Lung (tissue), 12 donors: ENCODE measurements around the gene CLPTM1L. TPM values are rescaled to one million over a fixed set of nuclear protein-coding genes. Genes with fewer than 3 reads are reported as not detected.

Experiments used
- ATAC-seq: fragments of 200-7000 bp; cut with Tn5 transposase; one replicate; pipeline ENCODE4 v1.9.1; 2020; ENCODE audit warnings: moderate number of reproducible peaks; ENCODE audit not compliant: insufficient read depth, low FRiP score
- DNase-seq, 3 donors: peaks; one replicate each; pipeline ENCODE4 v3.0.0-alpha.2; 2013 to 2017
- H3K27ac ChIP-seq, 2 donors: one replicate each; pipeline ENCODE4 v1.5.1; 2013; ENCODE audit warnings: mild to moderate bottlenecking in 2 of 2, moderate library complexity in 2 of 2, control low read depth in 1 of 2, inconsistent platforms in 1 of 2, low read depth in 1 of 2, low read length in 1 of 2
- H3K27me3 ChIP-seq, 3 donors: one replicate each; pipeline ENCODE4 v1.5.1; 2013; ENCODE audit warnings: low read length in 2 of 3; ENCODE audit not compliant: control insufficient read depth in 3 of 3, insufficient read depth in 3 of 3
- H3K36me3 ChIP-seq, 4 donors: one replicate each; pipeline ENCODE4 v1.5.1; 2013; ENCODE audit warnings: low read length in 4 of 4, mild to moderate bottlenecking in 1 of 4, moderate library complexity in 1 of 4; ENCODE audit not compliant: control insufficient read depth in 4 of 4, insufficient read depth in 4 of 4
- H3K4me1 ChIP-seq, 5 donors: one replicate each; pipeline ENCODE4 v1.5.1; 2013; ENCODE audit warnings: low read length in 5 of 5, mild to moderate bottlenecking in 2 of 5, moderate library complexity in 1 of 5; ENCODE audit not compliant: control insufficient read depth in 5 of 5, insufficient read depth in 5 of 5
- H3K4me3 ChIP-seq: one replicate; pipeline ENCODE4 v1.5.1; 2013; ENCODE audit warnings: mild to moderate bottlenecking, control low read depth, moderate library complexity
- H3K9ac ChIP-seq, 2 donors: one replicate each; pipeline ENCODE4 v1.5.1; 2013; ENCODE audit warnings: low read length in 2 of 2, control low read depth in 1 of 2; ENCODE audit not compliant: insufficient read depth in 1 of 2
- H3K9me3 ChIP-seq, 4 donors: one replicate each; pipeline ENCODE4 v1.5.1; 2013; ENCODE audit warnings: low read length in 3 of 4, mild to moderate bottlenecking in 1 of 4, moderate library complexity in 1 of 4; ENCODE audit not compliant: control insufficient read depth in 4 of 4, insufficient read depth in 3 of 4
- WGBS, 2 donors: extraction: QIAGEN DNeasy Blood & Tissue Kit; methylation state at CpG; one replicate each; pipeline ENCODE4 v1.1.7; 2013; 5-methylcytosine and 5-hydroxymethylcytosine counted together
- polyA plus RNA-seq, 2 donors: library from polyadenylated mRNA; stranded (reverse); fragments of 200-250 nt; gene quantifications; one replicate each; pipeline ENCODE4 v1.2.1, GENCODE V29; 2013
- total RNA-seq, 2 donors: library from RNA; depleted of rRNA in 1 of 2; stranded (reverse); fragments of >200 nt in 1 of 2; gene quantifications; one replicate each; pipeline ENCODE4 v1.2.1, GENCODE V29; 2014 to 2021
- TF ChIP-seq, protein P1 (sequence below): IDR thresholded peaks from 2 replicates; pipeline ENCODE4 v1.5.1; 2012; ENCODE audit warnings: mild to moderate bottlenecking; ENCODE audit errors: control extremely low read depth, extremely low read depth
- donor health status: control.
- donor health status: control.
- donor health status: Bipolar disorder and iron deficiency.
- donor health status: healthy.
- donor health status: DM: yes; HTN: yes; CAD: no.

The CLPTM1L gene
- total and polyA plus RNA-seq, 4 donors = 79.0 to 153 (median 144) TPM

DNA sequence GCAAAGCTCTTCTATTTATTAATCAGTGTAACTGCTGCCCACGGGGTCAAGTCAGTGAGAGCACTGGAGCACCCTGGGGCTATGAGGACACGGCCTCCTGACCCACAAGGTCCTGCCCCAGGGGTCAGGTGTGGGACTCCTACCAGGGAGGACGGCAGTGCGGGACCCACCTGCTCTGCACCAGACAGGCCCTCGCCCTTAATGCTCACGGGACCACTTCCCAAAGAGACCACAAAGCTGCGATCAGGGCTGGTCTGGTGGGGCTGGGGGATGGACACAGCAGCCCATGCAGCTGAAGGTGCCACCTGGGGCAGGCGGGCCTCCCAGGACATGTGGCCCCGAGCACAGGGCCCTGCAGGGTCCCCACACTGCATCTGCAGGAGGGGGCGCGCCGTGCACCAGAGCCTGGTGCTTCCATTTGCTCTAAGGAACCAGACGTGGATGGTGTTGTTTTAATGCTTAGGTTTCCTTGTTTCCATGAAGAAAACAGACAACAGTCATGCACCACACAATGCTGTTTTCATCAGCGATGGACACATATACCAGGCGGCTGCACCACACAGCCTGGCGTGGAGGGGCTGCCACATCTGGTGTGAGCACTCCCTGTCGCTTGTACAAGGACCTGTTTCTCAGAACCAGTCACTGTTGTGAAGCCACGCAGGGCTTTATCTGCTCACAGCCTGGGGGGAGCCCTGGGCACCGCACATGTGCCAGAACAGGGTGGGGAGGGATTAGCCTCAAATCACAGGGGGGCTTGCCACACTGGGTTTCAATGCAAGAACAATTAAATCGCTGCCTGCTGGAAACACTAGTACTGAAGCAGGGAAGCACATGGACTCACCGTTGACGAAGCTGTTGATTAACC lies 22.6 kb downstream of the CLPTM1L start:
- 95 to 96% methylated on average over 22 of the region's 22 CpGs for WGBS, 2 donors
- Histone ChIP-seq H3K36me3 (peaks cover 12 to 79% (median 19%) of the 10 kb centered on the region in 4 donors), H3K4me1 (no peaks in the 10 kb centered on the region), H3K27me3 (no peaks in the 10 kb centered on the region), H3K9ac (no peak overlapping the region), H3K4me3 (no peak overlapping the region), H3K9me3 (peaks cover 0 to 2% (median 0%) of the 10 kb centered on the region in 4 donors), H3K27ac (no peak overlapping the region)
- TF ChIP-seq, protein P1, sequence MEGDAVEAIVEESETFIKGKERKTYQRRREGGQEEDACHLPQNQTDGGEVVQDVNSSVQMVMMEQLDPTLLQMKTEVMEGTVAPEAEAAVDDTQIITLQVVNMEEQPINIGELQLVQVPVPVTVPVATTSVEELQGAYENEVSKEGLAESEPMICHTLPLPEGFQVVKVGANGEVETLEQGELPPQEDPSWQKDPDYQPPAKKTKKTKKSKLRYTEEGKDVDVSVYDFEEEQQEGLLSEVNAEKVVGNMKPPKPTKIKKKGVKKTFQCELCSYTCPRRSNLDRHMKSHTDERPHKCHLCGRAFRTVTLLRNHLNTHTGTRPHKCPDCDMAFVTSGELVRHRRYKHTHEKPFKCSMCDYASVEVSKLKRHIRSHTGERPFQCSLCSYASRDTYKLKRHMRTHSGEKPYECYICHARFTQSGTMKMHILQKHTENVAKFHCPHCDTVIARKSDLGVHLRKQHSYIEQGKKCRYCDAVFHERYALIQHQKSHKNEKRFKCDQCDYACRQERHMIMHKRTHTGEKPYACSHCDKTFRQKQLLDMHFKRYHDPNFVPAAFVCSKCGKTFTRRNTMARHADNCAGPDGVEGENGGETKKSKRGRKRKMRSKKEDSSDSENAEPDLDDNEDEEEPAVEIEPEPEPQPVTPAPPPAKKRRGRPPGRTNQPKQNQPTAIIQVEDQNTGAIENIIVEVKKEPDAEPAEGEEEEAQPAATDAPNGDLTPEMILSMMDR = no peak
- DNase-seq (peak in 1 of 3 donors; percentile 9), ATAC-seq (no peak)

DNA sequence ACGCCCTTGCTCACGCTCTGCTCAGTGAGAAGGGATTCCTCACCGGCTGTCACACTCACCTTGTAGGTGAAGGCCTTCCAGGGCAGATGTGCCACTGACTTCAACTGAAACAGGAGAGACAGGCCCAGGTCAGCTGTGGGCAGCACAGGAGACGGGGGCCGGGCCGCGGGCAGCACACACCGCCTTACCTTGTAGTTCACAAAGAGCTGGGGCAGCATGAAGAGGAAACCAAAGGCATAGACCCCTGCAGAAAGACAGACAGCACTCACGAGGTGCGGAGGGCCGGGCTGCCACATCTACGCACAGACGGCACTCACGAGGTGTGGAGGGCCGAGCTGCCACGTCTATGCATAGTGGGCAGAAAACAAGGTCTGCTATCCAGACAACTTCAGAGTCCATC lies 23.3 kb downstream of the CLPTM1L start:
- TF ChIP-seq, protein P1 = no peak
- Histone ChIP-seq H3K27me3 (no peaks in the 10 kb centered on the region), H3K4me3 (no peak overlapping the region), H3K4me1 (no peaks in the 10 kb centered on the region), H3K9me3 (peaks cover 0 to 2% (median 0%) of the 10 kb centered on the region in 4 donors), H3K36me3 (peaks cover 12 to 80% (median 19%) of the 10 kb centered on the region in 4 donors), H3K27ac (no peak overlapping the region), H3K9ac (no peak overlapping the region)
- ATAC-seq (no peak), DNase-seq (peak in 1 of 3 donors; percentile 4)
- 97% methylated on average over 16 of the region's 16 CpGs for WGBS, 2 donors

DNA sequence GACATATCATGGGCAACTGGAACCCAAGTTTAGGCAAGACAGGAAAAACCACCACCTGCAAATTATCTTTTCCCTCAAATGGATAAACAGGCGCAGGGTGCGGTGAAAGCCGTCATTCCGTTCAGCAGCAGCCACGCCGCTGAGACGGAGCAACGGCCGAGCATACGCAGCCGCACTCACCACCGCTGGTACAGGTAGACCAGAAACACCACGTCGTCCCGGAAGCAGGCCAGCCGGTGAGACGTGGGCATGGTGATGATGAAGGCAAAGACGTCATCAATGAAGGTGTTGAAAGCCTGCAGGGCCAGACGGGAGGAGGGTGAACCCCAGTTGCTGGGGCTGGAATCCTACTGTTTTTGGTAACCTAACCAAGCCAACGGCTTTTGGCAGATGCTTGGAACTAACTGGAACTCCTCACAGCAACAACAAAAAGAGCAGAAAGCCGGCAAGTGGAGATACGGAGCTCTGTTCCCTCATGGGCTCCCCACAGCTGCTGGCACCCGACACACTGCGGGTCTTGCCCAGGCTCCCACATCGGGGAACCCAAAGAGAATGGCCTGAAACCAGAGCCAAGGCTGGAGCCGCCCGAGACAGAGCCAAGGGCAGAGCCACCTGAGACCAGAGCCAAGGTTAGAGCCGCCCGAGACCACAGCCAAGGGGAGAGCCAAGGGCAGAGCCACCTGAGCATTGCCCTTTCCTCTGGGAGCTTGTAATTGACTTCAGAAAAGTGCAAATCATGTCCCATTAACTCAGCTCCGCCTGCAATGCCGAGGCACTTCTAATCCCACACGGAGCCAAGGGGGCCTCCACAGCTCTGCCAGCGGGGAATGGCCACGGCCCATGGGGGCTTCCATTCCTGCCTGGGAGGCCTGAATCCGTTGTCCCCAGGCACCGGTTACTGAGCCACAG lies 24.2 kb downstream of the CLPTM1L start:
- H3K27me3 ChIP-seq = no peaks in the 10 kb centered on the region
- TF ChIP-seq, protein P1 = no peak
- peaks cover 12 to 75% (median 19%) of the 10 kb centered on the region in 4 donors for H3K36me3 ChIP-seq
- peaks cover 0 to 2% (median 0%) of the 10 kb centered on the region in 4 donors for H3K9me3 ChIP-seq
- H3K9ac ChIP-seq = no peak overlapping the region
- DNase-seq (peak in 1 of 3 donors; percentile 9), ATAC-seq (no peak)
- peaks cover 0 to 7% (median 0%) of the 10 kb centered on the region in 5 donors for H3K4me1 ChIP-seq
- no peak overlapping the region for H3K4me3 ChIP-seq
- H3K27ac ChIP-seq = no peak overlapping the region
- WGBS, 2 donors = 95% methylated on average over 36 of the region's 36 CpGs
